ENCODE results near the gene TEX54. TPM values are rescaled to one million over a fixed set of nuclear protein-coding genes. Genes with fewer than 3 reads are reported as not detected.
A peak's percentile ranks its signal among the peaks of the same experiment; 100 is the strongest.

TEX54 gene
- total and polyA plus RNA-seq, 2 of the 13 experiments (the other 11 are each of a cell fraction or from before 2014, with no cell fraction given): not detected

- TF ChIP-seq, protein P1, sequence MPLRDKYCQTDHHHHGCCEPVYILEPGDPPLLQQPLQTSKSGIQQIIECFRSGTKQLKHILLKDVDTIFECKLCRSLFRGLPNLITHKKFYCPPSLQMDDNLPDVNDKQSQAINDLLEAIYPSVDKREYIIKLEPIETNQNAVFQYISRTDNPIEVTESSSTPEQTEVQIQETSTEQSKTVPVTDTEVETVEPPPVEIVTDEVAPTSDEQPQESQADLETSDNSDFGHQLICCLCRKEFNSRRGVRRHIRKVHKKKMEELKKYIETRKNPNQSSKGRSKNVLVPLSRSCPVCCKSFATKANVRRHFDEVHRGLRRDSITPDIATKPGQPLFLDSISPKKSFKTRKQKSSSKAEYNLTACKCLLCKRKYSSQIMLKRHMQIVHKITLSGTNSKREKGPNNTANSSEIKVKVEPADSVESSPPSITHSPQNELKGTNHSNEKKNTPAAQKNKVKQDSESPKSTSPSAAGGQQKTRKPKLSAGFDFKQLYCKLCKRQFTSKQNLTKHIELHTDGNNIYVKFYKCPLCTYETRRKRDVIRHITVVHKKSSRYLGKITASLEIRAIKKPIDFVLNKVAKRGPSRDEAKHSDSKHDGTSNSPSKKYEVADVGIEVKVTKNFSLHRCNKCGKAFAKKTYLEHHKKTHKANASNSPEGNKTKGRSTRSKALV (CRISPR knock-in tag; IDR thresholded peaks at IDR 0.05): peak; percentile 91
- TF ChIP-seq, protein P2, sequence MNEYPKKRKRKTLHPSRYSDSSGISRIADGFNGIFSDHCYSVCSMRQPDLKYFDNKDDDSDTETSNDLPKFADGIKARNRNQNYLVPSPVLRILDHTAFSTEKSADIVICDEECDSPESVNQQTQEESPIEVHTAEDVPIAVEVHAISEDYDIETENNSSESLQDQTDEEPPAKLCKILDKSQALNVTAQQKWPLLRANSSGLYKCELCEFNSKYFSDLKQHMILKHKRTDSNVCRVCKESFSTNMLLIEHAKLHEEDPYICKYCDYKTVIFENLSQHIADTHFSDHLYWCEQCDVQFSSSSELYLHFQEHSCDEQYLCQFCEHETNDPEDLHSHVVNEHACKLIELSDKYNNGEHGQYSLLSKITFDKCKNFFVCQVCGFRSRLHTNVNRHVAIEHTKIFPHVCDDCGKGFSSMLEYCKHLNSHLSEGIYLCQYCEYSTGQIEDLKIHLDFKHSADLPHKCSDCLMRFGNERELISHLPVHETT (CRISPR knock-in tag; conservative IDR thresholded peaks at IDR 0.05): peak; percentile 92
- TF ChIP-seq, protein P3, sequence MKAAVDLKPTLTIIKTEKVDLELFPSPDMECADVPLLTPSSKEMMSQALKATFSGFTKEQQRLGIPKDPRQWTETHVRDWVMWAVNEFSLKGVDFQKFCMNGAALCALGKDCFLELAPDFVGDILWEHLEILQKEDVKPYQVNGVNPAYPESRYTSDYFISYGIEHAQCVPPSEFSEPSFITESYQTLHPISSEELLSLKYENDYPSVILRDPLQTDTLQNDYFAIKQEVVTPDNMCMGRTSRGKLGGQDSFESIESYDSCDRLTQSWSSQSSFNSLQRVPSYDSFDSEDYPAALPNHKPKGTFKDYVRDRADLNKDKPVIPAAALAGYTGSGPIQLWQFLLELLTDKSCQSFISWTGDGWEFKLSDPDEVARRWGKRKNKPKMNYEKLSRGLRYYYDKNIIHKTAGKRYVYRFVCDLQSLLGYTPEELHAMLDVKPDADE (CRISPR knock-in tag; IDR thresholded peaks at IDR 0.05): peak; percentile 21; the same call in 1 of the 2 replicates
- TF ChIP-seq ZBTB38 (CRISPR knock-in tag; IDR thresholded peaks at IDR 0.05): no peak
- TF ChIP-seq ZEB1 (IDR thresholded peaks at IDR 0.05; ENCODE audit: insufficient replicate concordance, low read depth): peak; percentile 94
- peak; percentile 100 for TF ChIP-seq FUBP1 (CRISPR knock-in tag; IDR thresholded peaks at IDR 0.05; ENCODE audit: borderline replicate concordance)
- TF ChIP-seq ZNF766 (CRISPR knock-in tag; IDR thresholded peaks at IDR 0.05; ENCODE audit: borderline replicate concordance): peak; percentile 87
- TF ChIP-seq MTA1 (CRISPR knock-in tag; IDR thresholded peaks at IDR 0.05; ENCODE audit: borderline replicate concordance): no peak
- TF ChIP-seq SNRNP70 (IDR thresholded peaks at IDR 0.05; ENCODE audit: low read depth, low read length): no peak
- TF ChIP-seq ZNF891 (CRISPR knock-in tag; IDR thresholded peaks at IDR 0.05): no peak
- TF ChIP-seq, protein P4, sequence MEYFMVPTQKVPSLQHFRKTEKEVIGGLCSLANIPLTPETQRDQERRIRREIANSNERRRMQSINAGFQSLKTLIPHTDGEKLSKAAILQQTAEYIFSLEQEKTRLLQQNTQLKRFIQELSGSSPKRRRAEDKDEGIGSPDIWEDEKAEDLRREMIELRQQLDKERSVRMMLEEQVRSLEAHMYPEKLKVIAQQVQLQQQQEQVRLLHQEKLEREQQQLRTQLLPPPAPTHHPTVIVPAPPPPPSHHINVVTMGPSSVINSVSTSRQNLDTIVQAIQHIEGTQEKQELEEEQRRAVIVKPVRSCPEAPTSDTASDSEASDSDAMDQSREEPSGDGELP (IDR thresholded peaks at IDR 0.05; ENCODE audit: borderline replicate concordance, low read depth): peak; percentile 31; the same call in 1 of the 2 replicates
- peak; percentile 57; the same call in 1 of the 2 replicates for TF ChIP-seq ZSCAN25 (CRISPR knock-in tag; IDR thresholded peaks at IDR 0.05)
- TF ChIP-seq ZNF569 (CRISPR knock-in tag; IDR thresholded peaks at IDR 0.05; ENCODE audit: borderline replicate concordance): no peak
- no peak for TF ChIP-seq EZH2 (conservative IDR thresholded peaks at IDR 0.05; ENCODE audit: low read depth, low read length)
- peak; percentile 6; the same call in 1 of the 2 replicates for TF ChIP-seq KDM2A (CRISPR knock-in tag; IDR thresholded peaks at IDR 0.05; ENCODE audit: borderline replicate concordance, low read depth)
- peak; percentile 97 for TF ChIP-seq SP140L (CRISPR knock-in tag; IDR thresholded peaks at IDR 0.05; ENCODE audit: borderline replicate concordance)
- TF ChIP-seq E2F1 (CRISPR knock-in tag; IDR thresholded peaks at IDR 0.05): no peak; the same call in 1 of the 2 replicates
- no peak for TF ChIP-seq ZNF484 (CRISPR knock-in tag; IDR thresholded peaks at IDR 0.05; ENCODE audit: borderline replicate concordance, low read depth)
- TF ChIP-seq BRD4 (CRISPR knock-in tag; IDR thresholded peaks at IDR 0.05): peak; percentile 69; the same call in 1 of the 2 replicates
- peak; percentile 60 for TF ChIP-seq ZNF629 (CRISPR knock-in tag; conservative IDR thresholded peaks at IDR 0.05)
These were observed 8.9 kb upstream of the TEX54 start (continued) for GRCh38 chr11:62841361-62842170.
